Loucy (cell line): ENCODE measurements around the gene OR8D2.

Experiments
- H2AFZ ChIP-seq: fragments of 200-600 bp; sonication (generic); 2 replicates; pipeline ENCODE4 v1.6.0; 2016; ENCODE audit warnings: antibody characterized with exemption, mild to moderate bottlenecking, low read length, moderate library complexity
- H3F3A ChIP-seq: fragments of 200-600 bp; 2 replicates; pipeline ENCODE4 v1.6.0; 2016; ENCODE audit warnings: antibody characterized with exemption, low read depth, mild to moderate bottlenecking
- H3K27me3 ChIP-seq: fragments of 200-600 bp; sonication (generic); 2 replicates; pipeline ENCODE4 v1.6.1; 2014; ENCODE audit warnings: low read length, mild to moderate bottlenecking; ENCODE audit not compliant: insufficient read depth, poor library complexity, severe bottlenecking
- H3K36me3 ChIP-seq: fragments of 200-600 bp; sonication (generic); 2 replicates; pipeline ENCODE4 v1.6.1; 2016; ENCODE audit warnings: low read length; ENCODE audit not compliant: insufficient read depth
- H3K4me1 ChIP-seq: fragments of 200-600 bp; sonication (generic); 2 replicates; pipeline ENCODE4 v1.5.1; 2014; ENCODE audit warnings: low read length, mild to moderate bottlenecking; ENCODE audit not compliant: insufficient read depth, poor library complexity, severe bottlenecking
- H3K4me2 ChIP-seq: fragments of 200-600 bp; sonication (generic); 2 replicates; pipeline ENCODE4 v1.6.0; 2014; ENCODE audit warnings: antibody characterized with exemption, low read length, low read depth, mild to moderate bottlenecking; ENCODE audit not compliant: poor library complexity, severe bottlenecking
- H3K4me3 ChIP-seq: fragments of 200-600 bp; sonication (generic); 2 replicates; pipeline ENCODE4 v1.5.1; 2014; ENCODE audit warnings: low read length, mild to moderate bottlenecking, mixed read lengths; ENCODE audit not compliant: poor library complexity, severe bottlenecking
- H3K79me2 ChIP-seq: fragments of 200-600 bp; sonication (generic); 2 replicates; pipeline ENCODE4 v1.6.1; 2014; ENCODE audit warnings: low read length; ENCODE audit not compliant: insufficient read depth
- H3K9ac ChIP-seq: fragments of 200-600 bp; sonication (generic); 2 replicates; pipeline ENCODE4 v1.6.0; 2014; ENCODE audit warnings: mild to moderate bottlenecking, low read depth, low read length, moderate library complexity; ENCODE audit not compliant: poor library complexity, severe bottlenecking
- H3K9me2 ChIP-seq: fragments of 200-600 bp; sonication (generic); replicated peaks from 2 replicates; pipeline ENCODE4 v1.6.1; 2016; ENCODE audit warnings: low read depth, low read length, mixed read lengths
- H3K9me3 ChIP-seq: fragments of 200-600 bp; sonication (generic); 2 replicates; pipeline ENCODE4 v1.6.1; 2014; ENCODE audit warnings: mild to moderate bottlenecking, antibody characterized with exemption, low read length, low read depth; ENCODE audit not compliant: insufficient read depth
- H4K20me1 ChIP-seq: fragments of 200-600 bp; sonication (generic); 2 replicates; pipeline ENCODE4 v1.6.0; 2014; ENCODE audit warnings: antibody characterized with exemption, low read length, mild to moderate bottlenecking; ENCODE audit not compliant: insufficient read depth, poor library complexity, severe bottlenecking
- EZH2phosphoT487 ChIP-seq: fragments of 200-600 bp; IDR thresholded peaks from 2 replicates; pipeline ENCODE4 v1.6.1; 2018; ENCODE audit warnings: antibody characterized with exemption, mild to moderate bottlenecking, moderate library complexity, borderline replicate concordance
- TF ChIP-seq, protein P1 (sequence below): fragments of 200-600 bp; sonication (generic); conservative IDR thresholded peaks from 2 replicates; pipeline ENCODE4 v1.5.1; 2014; ENCODE audit warnings: mild to moderate bottlenecking, antibody characterized with exemption, low read length

Gene OR8D2

DNA sequence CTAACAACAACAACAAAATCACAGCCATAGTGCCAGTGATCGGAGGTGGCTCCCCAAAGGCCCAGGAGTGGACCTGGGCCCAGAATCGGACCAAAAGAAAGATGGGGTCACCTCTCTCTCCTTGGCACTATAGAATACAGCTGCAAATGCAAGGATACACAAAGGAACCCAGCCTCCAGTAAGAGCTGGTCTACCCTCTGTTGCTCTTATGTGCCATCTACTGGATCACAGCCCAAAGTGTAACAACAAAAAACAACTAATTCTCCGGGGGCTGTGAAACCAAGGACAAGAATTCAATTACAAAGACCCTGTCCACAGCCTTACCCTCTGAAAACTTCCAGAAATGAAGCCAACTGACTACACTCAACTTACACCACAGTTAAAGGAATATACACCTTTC, 42.2 kb downstream of the OR8D2 start:
- Histone ChIP-seq H3K4me2 (no peak overlapping the region), H3K9me2 (no peaks in the 10 kb centered on the region), H3K27me3 (no peaks in the 10 kb centered on the region), H3K36me3 (no peaks in the 10 kb centered on the region), H2AFZ (no peak overlapping the region), H4K20me1 (no peaks in the 10 kb centered on the region), H3F3A (0 out of 2 replicates have a peak, but pooled peaks cover 2% of the 10 kb centered on the region), H3K4me3 (no peak overlapping the region), H3K9ac (no peak overlapping the region), H3K79me2 (no peaks in the 10 kb centered on the region), H3K9me3 (no peaks in the 10 kb centered on the region; the same call in 1 of the 2 replicates), H3K4me1 (peaks cover 23% of the 10 kb centered on the region)
- TF ChIP-seq, protein P1, sequence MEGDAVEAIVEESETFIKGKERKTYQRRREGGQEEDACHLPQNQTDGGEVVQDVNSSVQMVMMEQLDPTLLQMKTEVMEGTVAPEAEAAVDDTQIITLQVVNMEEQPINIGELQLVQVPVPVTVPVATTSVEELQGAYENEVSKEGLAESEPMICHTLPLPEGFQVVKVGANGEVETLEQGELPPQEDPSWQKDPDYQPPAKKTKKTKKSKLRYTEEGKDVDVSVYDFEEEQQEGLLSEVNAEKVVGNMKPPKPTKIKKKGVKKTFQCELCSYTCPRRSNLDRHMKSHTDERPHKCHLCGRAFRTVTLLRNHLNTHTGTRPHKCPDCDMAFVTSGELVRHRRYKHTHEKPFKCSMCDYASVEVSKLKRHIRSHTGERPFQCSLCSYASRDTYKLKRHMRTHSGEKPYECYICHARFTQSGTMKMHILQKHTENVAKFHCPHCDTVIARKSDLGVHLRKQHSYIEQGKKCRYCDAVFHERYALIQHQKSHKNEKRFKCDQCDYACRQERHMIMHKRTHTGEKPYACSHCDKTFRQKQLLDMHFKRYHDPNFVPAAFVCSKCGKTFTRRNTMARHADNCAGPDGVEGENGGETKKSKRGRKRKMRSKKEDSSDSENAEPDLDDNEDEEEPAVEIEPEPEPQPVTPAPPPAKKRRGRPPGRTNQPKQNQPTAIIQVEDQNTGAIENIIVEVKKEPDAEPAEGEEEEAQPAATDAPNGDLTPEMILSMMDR: peak; percentile 68
- no peak for TF ChIP-seq EZH2phosphoT487

DNA sequence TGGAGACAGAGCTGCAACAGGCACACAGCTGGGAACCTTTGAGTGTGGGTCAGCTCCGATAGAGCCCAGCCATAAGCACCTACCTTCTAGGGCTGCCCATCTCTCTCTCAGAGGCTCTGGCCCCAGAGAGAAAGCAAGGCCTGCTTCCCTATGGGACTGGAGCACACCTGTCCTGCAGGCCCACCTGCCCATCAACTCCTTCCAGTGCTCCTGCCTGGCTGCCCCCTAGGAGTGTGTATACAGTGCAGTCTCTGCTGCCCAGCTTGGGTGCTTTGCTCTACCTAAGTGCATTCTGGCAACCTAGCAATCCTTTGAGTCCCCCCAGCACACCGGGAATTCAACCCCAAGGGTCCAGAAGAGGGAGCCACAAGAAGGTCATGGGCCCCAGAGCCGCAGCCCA, 42.8 kb downstream of the OR8D2 start:
- Histone ChIP-seq H3K9me3 (no peaks in the 10 kb centered on the region; the same call in 1 of the 2 replicates), H3K79me2 (no peaks in the 10 kb centered on the region), H3K4me3 (no peak overlapping the region), H3K4me1 (peaks cover 23% of the 10 kb centered on the region), H2AFZ (no peak overlapping the region), H3F3A (0 out of 2 replicates have a peak, but pooled peaks cover 2% of the 10 kb centered on the region), H3K36me3 (no peaks in the 10 kb centered on the region), H3K9me2 (no peaks in the 10 kb centered on the region), H3K27me3 (no peaks in the 10 kb centered on the region), H3K9ac (no peak overlapping the region), H4K20me1 (no peaks in the 10 kb centered on the region), H3K4me2 (peak overlapping the region; percentile 49)
- TF ChIP-seq, protein P1: no peak
- TF ChIP-seq EZH2phosphoT487: no peak

DNA sequence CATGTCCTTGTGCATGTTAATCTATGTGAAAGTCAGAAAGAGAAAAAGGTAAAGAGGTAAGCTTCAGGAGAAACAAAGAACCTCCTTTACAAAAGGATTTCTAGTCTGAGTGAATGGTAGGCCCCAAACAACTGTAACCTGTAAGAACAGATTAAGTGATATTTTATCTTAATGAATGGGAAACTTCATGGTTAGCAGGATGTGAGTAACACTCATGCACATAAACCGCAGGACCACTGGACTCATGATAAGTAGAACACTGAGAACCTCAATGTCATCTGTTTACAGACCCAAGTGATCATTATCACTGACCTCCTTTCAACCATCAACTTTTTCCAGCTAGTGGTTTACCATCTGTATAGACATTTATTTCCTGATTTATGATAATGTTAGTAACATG, 43.9 kb downstream of the OR8D2 start:
- no peaks in the 10 kb centered on the region for H3K79me2 ChIP-seq
- H3K4me1 ChIP-seq: peaks cover 23% of the 10 kb centered on the region
- H3K36me3 ChIP-seq: no peaks in the 10 kb centered on the region
- H3K9ac ChIP-seq: no peak overlapping the region
- TF ChIP-seq EZH2phosphoT487: peak; percentile 91
- TF ChIP-seq, protein P1: no peak
- H3K4me3 ChIP-seq: no peak overlapping the region
- H3K27me3 ChIP-seq: no peaks in the 10 kb centered on the region
- H2AFZ ChIP-seq: no peak overlapping the region
- H4K20me1 ChIP-seq: no peaks in the 10 kb centered on the region
- H3F3A ChIP-seq: 0 out of 2 replicates have a peak, but pooled peaks cover 2% of the 10 kb centered on the region
- peak overlapping the region; percentile 49 for H3K4me2 ChIP-seq
- no peaks in the 10 kb centered on the region for H3K9me2 ChIP-seq
- H3K9me3 ChIP-seq: no peaks in the 10 kb centered on the region; the same call in 1 of the 2 replicates
